Measurements from ENCODE around the gene CYS1.
"Not testable (repeated sequence)": the region's sequence is repeated elsewhere in the genome, so short reads cannot be mapped to it uniquely, and the experiment has no call there.

The CYS1 gene

DNA sequence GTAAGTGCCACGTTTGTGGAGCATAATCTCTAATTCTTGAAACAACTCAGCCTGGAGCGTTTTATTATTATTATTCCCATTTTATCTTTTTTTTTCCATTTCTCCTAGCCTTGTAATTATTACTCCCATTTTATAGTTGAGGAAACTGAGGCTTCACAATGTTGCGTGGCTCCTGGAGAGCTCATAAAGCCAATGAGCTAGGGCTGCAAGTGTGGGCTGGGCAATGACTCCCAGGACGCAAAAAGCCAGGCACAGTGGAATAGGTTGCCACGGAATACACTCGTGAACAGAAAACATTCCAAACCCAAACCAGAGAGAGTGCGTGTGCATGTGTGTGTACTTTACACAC lies 50.4 kb downstream of the CYS1 start:
- DNase-seq (ENCODE audit: low read depth) = no peak

DNA sequence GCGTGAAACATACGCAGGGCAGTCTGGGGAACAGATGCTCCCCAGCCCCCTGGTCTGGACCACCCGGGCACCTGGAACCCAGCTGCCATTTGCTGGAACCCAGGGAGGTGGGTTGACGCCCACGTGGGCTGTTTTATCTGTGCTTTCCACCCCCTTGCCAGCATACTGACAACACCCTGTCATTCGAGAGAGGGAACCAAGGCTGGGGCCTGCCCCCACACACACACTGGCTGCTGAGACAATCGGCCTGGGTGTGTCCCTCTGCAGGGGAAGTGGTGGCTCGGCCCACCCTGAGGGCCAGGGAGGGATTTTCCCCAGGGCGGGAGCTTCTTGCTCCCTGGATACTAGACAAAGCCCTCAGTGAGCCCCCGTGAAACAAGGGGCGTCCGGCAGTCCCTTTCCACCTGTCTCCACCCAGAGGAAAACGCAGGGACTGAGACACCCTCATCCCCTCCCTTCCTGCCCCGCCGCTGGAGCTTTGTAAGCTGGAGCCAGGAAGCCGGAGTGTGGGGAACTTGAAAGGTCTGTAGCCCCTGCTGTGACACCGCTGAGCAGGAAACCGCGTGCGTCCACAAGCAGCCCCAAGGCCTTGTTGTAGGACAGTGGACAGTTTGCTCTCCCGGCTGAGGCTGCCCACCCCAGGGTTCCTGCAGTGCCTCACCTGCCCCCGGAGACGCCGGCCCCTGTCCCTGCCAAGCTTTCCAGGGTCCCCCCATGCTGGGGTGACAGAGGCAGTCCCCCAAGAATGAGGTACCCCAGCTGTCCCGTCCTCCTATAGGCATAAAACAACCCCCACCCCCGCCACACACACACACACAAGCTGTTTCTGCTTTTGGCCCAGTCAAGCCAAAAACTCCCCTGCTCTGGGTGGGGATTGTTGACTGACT lies 51.0 kb downstream of the CYS1 start:
- DNase-seq (ENCODE audit: low read depth) = no peak

DNA sequence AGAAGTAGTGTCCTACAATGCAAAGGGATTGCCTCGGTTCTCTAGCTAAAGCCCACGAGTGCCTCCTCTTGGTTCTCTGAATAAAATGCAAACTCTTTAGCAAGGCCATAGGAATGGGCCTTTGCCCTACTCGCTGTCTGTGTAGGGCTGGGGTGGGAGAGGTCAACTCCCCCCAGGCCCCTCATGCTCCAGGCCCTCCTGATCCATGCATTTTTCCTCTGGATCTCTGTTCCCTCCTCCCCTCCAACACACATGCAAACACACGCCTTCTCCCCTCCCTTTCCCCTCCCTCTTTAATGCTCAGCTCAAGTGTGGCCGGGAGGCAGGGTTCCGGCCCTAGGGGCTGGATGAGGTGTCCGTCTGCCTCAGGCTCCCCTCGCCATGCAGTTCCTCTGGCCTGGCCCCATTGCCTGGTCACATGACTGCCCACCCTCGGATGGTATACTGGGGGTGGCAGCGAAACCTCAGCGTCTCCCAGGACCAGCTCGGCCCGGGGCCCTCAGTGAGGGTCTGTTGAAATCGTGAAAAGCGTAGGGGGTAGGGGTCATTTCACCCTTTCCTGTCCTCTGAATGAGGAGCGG lies 51.7 kb downstream of the CYS1 start:
- no peak for DNase-seq (ENCODE audit: low read depth)

DNA sequence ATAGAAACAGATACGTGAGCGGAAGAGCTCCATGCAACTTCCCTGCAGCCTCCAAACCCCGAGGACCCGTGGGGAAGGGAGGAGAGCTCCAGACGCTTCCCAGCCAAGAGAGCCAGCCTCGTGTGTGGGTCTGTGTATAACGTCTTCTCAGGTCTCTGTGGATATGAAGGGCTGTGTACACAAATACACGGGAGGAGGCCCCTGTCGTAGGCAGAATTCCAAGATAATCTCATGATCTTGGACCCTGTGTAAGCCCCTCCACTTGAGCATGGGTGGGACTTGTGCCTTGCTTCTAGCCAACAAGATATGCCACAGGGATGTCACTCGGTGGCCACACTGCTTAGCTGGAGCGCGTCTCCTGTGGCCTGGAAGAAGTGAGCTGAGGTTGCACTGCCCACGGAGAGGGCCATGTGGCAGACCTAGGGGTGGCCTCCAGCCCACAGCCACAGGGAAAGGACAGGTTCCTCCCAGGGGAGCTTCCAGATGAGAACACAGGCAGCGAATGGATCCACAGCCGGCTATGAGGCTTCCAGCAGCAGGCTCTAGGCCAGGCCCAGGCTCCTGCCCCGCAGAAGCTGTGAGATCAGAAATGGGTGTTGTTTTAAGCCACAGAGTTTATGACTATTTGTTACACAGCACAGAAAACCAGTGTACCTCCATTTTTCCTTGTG lies 52.4 kb downstream of the CYS1 start:
- DNase-seq (ENCODE audit: low read depth) = no peak

DNA sequence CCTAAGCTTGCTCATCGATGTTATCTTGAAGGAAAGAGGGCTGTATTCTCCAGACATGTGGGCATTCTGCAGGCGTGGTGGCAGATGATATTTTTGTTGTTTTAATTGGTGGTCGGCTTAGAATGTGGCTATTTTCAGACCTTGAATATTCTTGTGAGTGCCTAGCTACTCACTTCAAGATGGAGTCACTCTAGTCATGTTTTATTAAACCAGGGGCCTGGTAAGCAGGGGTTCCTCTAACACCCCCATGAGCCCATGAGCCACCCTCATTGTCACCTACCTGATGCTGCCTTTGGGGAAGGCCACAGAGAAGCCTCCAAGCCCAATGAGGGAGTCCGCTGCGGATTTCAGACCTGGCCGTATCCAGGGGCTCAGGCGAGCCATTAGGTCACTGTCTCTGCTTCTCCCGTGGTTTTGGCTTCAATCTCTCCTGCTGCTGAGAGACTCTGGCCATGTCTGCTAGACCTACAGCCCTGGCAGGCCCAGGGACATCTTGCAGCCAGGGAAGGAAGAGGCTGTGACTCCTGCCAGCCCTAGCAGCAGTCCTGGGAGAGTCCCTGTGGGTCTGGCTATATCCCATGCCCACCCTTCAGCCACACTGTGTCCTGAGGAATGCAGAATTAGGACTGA lies 53.2 kb downstream of the CYS1 start:
- DNase-seq (ENCODE audit: low read depth) = no peak

DNA sequence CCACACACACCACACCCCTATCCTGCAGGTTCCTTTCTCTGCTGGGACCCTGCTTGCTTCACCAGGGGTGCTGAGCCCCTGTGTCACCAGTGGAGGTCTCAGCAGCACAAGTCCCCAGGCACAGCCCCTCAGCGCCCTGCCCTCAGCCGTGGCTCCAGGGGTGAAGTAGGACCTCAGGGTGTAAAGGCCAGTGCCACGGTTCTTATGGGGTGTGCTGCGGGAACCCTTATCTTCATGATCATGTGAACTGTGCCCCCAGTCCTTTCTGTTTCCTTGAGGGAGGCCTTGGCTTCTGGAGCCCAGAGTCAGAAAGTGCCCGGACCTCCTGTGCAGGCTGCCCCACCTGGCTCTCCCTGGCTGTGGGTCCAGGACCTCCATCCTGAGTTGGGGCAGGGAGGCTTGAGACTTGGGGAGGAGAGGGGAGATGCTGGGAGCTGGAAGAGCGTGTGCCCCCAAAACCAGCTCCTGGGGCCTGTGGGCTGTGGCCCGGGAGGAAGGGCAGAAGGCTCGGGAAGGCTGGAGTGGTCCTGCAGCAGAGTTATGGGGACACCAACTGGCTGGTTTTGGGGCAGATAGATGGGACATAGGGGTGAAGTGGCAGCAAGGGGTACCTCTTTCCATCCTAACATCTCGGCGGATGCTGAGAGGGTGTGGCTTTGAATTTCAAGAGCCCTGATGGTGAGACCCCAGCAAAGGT lies 57.1 kb downstream of the CYS1 start:
- DNase-seq (ENCODE audit: low read depth) = no peak

DNA sequence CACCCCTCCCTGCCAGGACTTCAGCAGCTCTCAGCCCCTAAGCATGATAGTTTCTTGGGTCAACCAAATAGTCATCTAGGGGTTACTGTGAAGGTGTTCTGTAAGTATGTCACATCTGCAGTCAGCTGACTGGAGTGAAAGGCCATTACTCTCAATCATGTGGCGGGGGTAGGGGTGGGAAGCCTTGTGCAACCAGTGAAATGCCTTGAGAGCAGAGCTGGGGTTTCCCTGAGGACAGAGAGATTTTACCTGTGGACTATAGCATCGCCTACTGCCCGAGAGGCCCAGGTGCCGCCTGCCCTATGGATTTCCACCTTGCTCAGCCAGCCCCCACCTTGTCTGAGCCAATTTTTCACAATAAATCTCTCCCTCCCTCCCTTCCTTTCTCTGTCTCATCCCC lies 57.8 kb downstream of the CYS1 start:
- DNase-seq (ENCODE audit: low read depth) = no peak

DNA sequence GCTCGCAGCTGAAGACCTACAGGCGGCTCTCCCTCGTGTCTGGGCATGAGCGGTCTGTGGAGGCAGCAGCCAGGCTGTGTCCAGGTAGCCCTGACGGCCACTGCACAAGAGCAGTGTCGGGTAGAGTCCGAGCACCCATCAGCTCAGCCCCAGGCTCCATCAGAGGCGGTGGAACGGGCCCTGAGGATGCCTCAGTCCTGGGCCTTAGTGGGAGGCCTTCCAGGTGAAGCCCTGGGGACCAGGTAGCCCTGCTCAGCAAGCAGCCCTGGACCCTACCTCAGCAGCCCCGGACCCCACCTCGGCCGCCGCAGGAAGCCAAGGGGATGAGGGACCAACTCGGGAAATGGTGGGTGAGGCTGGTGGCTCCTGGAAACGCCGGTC lies 58.2 kb downstream of the CYS1 start:
- no peak for DNase-seq (ENCODE audit: low read depth)

DNA sequence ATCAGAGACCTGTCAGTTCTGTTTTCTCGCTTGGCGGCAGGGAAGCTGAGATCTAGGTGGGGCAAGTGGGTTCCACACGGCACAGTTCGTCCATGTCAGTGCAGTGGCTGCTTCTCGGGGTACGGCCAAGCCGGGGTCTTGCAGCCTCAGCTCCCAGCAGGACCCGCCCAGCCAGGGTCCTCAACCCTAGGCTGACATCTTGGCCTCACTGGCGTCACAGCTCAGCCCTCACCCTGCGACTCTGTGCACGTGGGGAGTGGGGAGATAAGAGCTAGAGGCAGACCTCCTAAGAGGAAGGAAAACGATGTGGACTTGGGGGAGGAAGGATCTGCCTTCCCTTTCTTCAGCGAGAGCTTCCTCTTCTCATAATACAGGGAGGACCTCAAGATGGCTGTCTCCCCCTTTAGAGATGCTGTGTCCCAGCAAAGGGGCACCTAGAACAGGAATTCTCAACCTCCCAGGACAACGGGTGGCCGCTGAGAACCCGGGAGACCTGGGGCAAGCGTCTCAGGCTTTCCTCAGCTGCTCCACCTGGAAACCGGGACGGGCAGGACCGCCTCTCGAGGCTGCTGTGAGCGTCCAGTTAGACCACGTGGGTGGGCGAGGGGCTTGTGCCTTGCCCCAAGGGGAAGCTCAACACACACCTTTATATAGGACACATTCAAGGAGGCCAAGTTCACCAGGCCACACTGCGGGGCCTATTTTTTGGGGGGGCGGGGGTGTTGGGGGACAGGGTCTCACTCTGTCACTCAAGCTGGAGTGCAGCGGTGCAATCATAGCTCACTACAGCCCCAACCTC lies 60.4 kb downstream of the CYS1 start:
- no peak for DNase-seq (ENCODE audit: low read depth)

DNA sequence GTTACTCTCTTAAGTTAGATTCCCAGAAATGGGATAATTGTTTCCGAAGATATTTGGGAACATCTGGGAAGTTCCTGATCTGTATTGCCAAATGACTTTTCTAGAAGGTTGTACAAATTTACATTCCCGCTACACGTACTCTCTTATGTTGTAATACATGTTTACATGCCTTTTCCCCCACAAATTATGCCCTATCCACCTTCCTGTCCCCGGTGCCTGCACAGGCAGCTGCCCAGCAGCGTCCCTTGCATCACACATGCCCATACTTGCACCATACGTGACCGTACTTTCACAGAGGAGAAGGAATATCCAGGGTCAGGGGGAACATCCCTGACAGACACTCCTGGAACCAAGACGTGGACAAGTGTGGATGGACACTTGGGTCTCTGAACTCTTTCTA lies 61.0 kb downstream of the CYS1 start:
- DNase-seq (ENCODE audit: low read depth) = no peak

DNA sequence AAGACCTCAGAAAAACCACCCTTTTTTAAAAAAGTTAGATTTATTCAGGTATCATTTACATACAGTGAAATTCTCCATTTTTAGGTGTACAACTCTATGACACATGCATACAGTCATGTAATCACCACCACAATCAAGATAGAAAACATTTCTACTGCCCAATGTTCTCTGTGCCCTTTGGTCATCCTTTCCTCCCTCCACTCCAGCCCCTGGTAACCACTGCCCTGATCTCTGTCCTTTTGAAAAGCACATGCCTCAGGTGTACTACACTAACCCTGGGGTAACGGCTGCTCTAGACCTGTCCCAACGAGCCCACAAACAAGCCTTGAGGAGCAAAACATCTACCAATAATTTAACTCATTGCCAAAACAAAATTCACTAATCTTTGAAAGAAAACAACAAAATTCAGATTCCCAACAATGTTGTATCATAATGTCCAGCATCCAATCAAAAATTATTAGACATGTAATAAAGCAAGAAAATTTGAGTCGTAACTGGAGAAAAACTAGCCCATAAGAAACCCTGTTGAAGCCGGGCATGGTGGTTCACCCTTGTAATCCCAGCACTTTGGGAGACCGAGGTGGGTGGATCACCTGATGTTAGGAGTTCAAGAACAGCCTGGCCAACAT lies 62.8 kb downstream of the CYS1 start:
- no peak for DNase-seq (ENCODE audit: low read depth)

DNA sequence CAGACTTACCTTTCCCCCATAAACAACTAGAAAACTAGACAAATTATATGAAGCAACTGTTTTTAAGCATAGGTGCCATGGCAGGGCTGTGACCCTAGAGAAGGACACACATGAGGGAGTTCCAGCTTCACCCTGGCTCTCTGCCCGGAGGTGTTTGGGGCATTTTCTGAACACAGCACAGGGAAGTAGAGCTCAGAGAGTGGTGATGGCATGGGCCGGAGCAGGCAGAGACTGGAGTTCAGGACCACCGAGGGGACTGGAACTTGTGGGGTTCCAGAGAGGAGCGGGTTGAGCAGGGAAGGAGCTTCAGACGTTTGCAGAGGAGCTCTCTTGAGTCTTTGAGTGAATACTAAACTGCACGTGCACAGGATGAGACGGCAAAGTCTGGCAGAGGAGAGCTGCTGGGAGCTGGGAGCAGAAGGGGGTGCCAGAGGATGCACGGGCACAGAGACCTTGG lies 63.4 kb downstream of the CYS1 start:
- no peak for DNase-seq (ENCODE audit: low read depth)

DNA sequence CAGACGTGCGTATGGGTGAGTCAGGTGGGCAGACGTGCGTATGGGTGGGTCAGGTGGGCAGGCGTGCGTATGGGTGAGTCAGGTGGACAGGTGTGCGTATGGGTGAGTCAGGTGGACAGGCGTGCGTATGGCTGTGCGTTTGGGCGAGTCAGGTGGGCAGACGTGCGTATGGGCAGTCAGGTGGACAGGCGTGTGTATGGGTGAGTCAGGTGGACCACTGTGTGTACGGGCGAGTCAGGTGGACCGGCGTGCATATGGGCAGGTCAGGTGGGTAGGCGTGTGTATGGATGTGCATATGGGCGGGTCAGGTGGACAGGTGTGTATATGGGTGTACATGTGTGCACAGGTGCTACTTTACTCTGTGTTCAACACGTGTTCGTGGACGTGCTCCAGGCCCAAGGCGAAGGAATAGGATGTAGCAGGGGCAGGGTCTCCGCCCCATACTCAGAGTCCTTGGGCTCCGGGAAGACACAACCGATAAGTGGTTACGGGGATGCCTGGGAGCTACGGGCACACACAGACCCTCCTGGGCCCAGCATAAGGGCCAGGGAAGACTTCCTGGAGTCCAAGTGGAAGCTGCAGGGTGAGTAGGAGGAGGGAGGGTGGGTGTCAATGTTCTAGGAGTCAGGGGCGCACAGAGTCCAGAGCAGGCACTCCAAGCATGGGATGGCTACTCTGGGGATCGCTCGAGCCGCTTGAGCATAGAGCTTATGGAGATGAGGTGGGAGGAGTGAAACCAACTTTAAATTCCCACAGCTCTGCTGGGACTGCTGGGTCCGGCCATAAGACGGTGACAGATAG lies 64.0 kb downstream of the CYS1 start:
- no peak for DNase-seq (ENCODE audit: low read depth)

DNA sequence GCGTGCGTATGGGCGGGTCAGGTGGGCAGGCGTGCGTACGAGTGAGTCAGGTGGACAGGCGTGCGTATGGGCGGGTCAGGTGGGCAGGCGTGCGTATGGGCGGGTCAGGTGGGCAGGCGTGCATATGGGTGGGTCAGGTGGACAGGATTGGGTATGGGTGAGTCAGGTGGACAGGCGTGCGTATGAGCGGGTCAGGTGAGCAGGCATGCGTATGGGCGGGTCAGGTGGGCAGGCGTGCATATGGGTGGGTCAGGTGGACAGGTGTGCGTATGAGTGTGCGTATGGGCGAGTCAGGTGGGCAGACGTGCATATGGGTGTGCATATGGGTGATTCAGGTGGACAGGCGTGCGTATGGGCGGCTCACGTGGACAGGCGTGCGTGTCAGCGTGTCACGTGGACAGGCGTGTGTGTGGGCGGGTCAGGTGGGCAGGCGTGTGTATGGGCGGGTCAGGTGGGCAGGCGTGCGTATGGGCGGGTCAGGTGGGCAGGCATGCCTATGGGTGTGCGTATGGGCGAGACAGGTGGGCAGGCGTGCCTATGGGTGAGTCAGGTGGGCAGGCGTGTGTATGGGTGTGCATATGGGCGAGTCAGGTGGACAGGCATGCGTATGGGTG lies 64.7 kb downstream of the CYS1 start:
- not testable (repeated sequence) for DNase-seq (ENCODE audit: low read depth)

DNA sequence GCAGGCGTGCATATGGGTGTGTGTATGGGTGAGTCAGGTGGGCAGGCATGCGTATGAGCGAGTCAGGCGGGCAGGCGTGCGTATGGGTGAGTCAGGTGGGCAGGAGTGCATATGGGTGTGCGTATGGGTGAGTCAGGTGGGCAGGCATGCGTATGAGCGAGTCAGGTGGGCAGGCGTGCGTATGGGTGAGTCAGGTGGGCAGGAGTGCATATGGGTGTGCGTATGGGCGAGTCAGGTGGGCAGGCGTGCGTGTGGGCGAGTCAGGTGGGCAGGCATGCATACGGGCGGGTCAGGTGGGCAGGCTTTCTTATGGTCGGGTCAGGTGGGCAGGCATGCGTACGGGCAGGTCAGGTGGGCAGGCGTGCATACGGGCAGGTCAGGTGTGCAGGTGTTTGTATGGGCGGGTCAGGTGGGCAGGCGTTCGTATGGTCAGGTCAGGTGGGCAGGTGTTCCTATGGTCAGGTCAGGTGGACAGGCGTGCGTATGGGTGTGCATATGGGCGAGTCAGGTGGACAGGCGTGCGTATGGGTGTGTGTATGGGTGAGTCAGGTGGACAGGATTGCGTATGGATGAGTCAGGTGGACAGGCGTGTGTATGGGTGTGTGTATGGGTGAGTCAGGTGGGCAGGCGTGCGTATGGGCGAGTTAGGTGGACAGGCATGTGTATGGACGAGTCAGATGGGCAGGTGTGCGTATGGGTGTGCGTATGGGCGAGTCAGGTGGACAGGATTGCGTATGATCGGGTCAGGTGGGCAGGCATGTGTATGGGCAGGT lies 65.6 kb downstream of the CYS1 start:
- no peak for DNase-seq (ENCODE audit: low read depth)

DNA sequence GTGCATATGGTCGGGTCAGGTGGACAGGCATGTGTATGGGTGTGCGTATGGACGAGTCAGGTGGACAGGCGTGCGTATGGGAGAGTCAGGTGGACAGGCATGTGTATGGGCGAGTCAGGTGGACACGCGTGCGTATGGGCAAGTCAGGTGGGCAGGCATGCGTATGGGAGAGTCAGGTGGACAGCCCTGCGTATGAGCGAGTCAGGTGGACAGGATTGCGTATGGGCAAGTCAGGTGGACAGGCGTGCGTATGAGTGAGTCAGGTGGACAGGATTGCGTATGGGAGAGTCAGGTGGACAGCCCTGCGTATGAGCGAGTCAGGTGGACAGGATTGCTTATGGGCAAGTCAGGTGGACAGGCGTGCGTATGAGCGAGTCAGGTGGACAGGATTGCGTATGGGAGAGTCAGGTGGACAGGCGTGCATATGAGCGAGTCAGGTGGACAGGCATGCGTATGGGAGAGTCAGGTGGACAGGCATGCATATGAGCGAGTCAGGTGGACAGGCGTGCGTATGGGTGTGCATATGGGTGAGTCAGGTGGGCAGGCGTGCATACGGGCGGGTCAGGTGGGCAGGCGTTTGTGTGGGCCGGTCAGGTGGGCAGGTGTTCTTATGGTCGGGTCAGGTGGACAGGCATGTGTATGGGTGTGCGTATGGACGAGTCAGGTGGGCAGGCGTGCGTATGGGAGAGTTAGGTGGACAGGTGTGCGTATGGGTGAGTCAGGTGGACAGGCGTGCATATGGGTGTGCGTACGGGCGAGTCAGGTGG lies 66.4 kb downstream of the CYS1 start:
- not testable (repeated sequence) for DNase-seq (ENCODE audit: low read depth)

DNA sequence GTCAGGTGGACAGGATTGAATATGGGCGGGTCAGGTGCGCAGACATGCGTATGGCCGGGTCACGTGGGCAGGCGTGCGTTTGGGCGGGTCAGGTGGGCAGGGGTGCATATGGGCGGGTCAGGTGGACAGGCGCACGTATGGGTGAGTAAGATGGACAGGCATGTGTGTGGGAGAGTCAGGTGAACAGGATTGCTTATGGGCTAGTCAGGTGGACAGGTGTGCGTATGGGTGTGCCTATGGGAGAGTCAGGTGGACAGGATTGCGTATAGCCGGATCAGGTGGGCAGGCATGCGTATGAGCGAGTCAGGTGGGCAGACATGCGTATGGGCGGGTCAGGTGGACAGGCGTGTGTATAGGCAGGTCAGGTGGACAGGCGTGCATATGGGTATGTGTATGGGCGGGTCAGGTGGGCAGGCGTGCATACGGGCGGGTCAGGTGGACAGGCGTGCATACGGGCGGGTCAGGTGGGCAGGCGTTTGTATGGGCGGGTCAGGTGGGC lies 67.2 kb downstream of the CYS1 start:
- DNase-seq (ENCODE audit: low read depth) = no peak
